HG03439 (cell line): ENCODE results near the gene TMEM239.
"Not testable (repeated sequence)": the region's sequence is repeated elsewhere in the genome, so short reads cannot be mapped to it uniquely, and the experiment has no call there.

ENCODE experiments used
- ATAC-seq: cut with Tn5 transposase; IDR thresholded peaks from one replicate; pipeline ENCODE4 v1.9.1; 2021; ENCODE audit warnings: mild to moderate bottlenecking, moderate library complexity; ENCODE audit not compliant: unreplicated experiment

TMEM239 gene

GRCh38 chr20:2820084-2820895, 4.1 kb downstream of the TMEM239 start:
- no peak for ATAC-seq

- ATAC-seq, result no peak
Observed at GRCh38 chr20:2820896-2821869, 5.0 kb downstream of the TMEM239 start.

GRCh38 chr20:2822073-2822472, 5.9 kb downstream of the TMEM239 start:
- no peak for ATAC-seq

GRCh38 chr20:2825761-2826160, 9.6 kb downstream of the TMEM239 start:
- no peak for ATAC-seq

GRCh38 chr20:2826655-2827054, 10.5 kb downstream of the TMEM239 start:
- no peak for ATAC-seq

GRCh38 chr20:2829376-2829775, 13.2 kb downstream of the TMEM239 start:
- ATAC-seq, result no peak

GRCh38 chr20:2831206-2831605, 15.0 kb downstream of the TMEM239 start:
- ATAC-seq, result not testable (repeated sequence)

- no peak for ATAC-seq
Observed at GRCh38 chr20:2833761-2834160, 17.6 kb downstream of the TMEM239 start.

- ATAC-seq, result no peak
Observed at GRCh38 chr20:2834401-2835110, 18.4 kb downstream of the TMEM239 start.

- ATAC-seq, result no peak
Observed at GRCh38 chr20:2835331-2835796, 19.2 kb downstream of the TMEM239 start.

- ATAC-seq, result no peak
Observed at GRCh38 chr20:2836035-2836434, 19.9 kb downstream of the TMEM239 start.

- ATAC-seq, result no peak
Observed at GRCh38 chr20:2837221-2837960, 21.2 kb downstream of the TMEM239 start.

GRCh38 chr20:2838170-2838797, 22.1 kb downstream of the TMEM239 start:
- no peak for ATAC-seq

GRCh38 chr20:2838847-2839671, 22.9 kb downstream of the TMEM239 start:
- no peak for ATAC-seq

GRCh38 chr20:2839732-2840137, 23.6 kb downstream of the TMEM239 start:
- no peak for ATAC-seq

GRCh38 chr20:2840138-2840966, 24.2 kb downstream of the TMEM239 start, which contains the start of the genes PCED1A and VPS16:
TSS of gene PCED1A (minus strand) at chr20:2840655. CDS start at chr20:2839912, 743 bp downstream.
TSS of gene VPS16 (plus strand) at chr20:2840745. CDS start at chr20:2840775, 30 bp downstream.
- ATAC-seq, result peak; percentile 99

- peak; percentile 37 for ATAC-seq
Observed at GRCh38 chr20:2840967-2841531, 24.9 kb downstream of the TMEM239 start.
